SIG-M5 (cell line): Measurements from ENCODE around the gene MMD2.

Experiments
- DNase-seq: peaks from one replicate; lab custom pipeline; 2025; lab: John Stamatoyannopoulos, UW

The MMD2 gene

GRCh38 chr7:4871056-4871680 is 87.8 kb downstream of the MMD2 start:
- DNase-seq = no peak

- no peak for DNase-seq
Measured at GRCh38 chr7:4868493-4868892, 90.5 kb downstream of the MMD2 start.

GRCh38 chr7:4866528-4867496 is 92.2 kb downstream of the MMD2 start:
- no peak for DNase-seq

GRCh38 chr7:4862156-4862555 is 96.8 kb downstream of the MMD2 start:
- no peak for DNase-seq

- DNase-seq = no peak
Measured at GRCh38 chr7:4861673-4862072, 97.3 kb downstream of the MMD2 start, which contains the start of gene PAPOLB. Gene PAPOLB, minus strand, starts transcription at chr7:4862030. Its CDS starts 220 bp downstream, at chr7:4861810.

- no peak for DNase-seq
Measured at GRCh38 chr7:4861227-4861626, 97.8 kb downstream of the MMD2 start.

GRCh38 chr7:4857189-4857588 is 101.8 kb downstream of the MMD2 start:
- DNase-seq = no peak

GRCh38 chr7:4856336-4857057 is 102.5 kb downstream of the MMD2 start:
- DNase-seq = no peak
